Body of pancreas (tissue), 4 donors: ENCODE data around the gene GOT1.

Experiments
- CTCF ChIP-seq, 7 experiments: fragments of 450-650 bp in 4 of 7; fragments of 200-600 bp in 3 of 7; sonication (generic) in 3 of 7; IDR thresholded peaks; one replicate each; pipeline ENCODE4 v1.5.1; 2016 to 2019; ENCODE audit warnings: antibody characterized with exemption in 7 of 7
- POLR2A ChIP-seq, 3 donors: fragments of 450-650 bp; IDR thresholded peaks; one replicate each; pipeline ENCODE4 v1.6.1; 2016; ENCODE audit warnings: antibody characterized with exemption in 3 of 3, mild to moderate bottlenecking in 2 of 3

GRCh38 chr10:99347672-99348071, 82.8 kb downstream of the GOT1 start:
- TF ChIP-seq CTCF (IDR thresholded peaks at IDR 0.05) (no peak), POLR2A (IDR thresholded peaks at IDR 0.05) (no peak)
